GM18519 (cell line): ENCODE measurements around the gene PRAMEF15.
"Not testable (repeated sequence)": the region's sequence is repeated elsewhere in the genome, so short reads cannot be mapped to it uniquely, and the experiment has no call there.

Experiments
- ATAC-seq: cut with Tn5 transposase; IDR thresholded peaks from one replicate; pipeline ENCODE4 v1.9.1; 2021; ENCODE audit warnings: mild to moderate bottlenecking, moderate library complexity; ENCODE audit not compliant: unreplicated experiment, low FRiP score

The PRAMEF15 gene

DNA sequence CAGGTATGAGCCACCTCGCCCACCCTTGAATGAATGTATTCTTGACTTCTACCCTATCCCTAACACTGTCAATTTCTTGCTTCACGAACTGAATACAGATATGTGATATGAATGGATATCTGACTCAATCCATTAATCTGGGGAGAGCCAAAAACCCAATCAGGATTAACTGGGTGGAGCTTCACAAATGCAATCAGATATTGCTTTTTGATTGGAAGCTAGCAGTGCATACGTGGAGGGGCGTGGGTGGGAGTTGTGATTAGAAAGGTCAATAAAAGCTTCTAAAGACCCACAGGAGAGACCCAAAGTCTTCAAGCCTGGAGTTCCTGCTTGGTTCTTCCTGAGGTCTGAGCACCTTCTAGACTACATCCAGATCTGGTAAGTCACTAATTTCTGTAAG is at the start of gene PRAMEF15:
PRAMEF15 (plus strand) TSS at position 301 of the 400 bp plus-strand sequence. CDS start 2,827 bp downstream, outside the sequence.
- not testable (repeated sequence) for ATAC-seq

DNA sequence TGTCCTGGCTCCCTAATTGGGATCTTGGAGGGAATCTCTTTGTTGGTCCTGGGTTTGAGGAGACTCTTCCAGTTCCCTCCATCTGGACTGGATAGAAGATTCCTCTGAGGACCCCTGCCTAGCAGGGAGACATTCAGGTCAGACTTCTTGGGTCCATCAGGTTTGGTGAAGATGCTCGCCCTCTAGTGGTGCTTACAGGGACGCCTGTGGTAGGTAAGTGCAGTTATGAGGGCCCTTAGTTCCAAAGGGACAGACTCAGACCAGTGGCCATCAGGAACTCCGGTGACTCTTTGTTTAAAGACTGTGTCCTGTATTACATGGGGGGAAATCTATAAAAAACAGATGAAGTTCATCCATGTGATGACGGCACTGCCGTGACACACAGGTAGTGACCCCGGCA is 38.4 kb upstream of the PRAMEF15 start:
- not testable (repeated sequence) for ATAC-seq

DNA sequence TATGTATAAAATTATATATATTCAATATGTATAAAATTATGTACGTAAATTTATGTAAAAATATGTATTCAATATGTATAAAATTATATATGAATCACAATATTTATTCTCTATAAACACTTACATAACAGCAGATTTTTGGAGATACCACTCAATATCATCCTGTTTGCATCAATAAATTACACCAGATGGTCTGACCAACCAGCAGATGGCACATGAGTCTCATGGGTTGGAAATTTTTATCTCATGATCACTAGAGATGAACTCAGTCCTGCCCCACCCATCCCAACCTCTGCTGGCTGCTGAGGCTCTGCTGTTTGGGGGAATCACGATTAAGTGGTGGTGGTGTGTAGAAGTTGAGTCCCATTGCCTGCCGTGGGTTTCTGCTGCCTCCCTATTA is 35.8 kb upstream of the PRAMEF15 start:
- ATAC-seq = not testable (repeated sequence)

DNA sequence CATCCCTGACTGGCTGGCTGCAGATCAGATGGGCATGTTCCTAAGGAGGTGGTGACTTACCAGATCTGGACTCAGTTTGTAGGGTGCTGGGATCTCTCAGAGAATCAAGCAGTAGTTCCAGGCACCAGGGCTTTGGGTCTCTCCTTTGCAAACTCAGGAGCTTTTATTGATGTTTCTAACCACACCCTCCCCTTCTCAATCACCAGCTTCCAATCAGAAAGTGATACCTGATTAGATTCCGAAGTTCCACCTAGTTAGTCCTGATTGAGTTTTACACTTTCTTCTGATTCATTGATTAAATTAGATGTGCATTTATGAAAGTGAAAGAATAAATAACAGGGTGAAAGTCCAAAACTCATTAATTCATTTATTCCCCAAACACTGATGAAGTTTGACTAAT is 30.3 kb upstream of the PRAMEF15 start, which contains the start of gene PRAMEF8:
PRAMEF8 (minus strand) TSS at position 101 of the 400 bp plus-strand sequence. CDS start 1,046 bp downstream, outside the sequence.
- ATAC-seq = not testable (repeated sequence)

DNA sequence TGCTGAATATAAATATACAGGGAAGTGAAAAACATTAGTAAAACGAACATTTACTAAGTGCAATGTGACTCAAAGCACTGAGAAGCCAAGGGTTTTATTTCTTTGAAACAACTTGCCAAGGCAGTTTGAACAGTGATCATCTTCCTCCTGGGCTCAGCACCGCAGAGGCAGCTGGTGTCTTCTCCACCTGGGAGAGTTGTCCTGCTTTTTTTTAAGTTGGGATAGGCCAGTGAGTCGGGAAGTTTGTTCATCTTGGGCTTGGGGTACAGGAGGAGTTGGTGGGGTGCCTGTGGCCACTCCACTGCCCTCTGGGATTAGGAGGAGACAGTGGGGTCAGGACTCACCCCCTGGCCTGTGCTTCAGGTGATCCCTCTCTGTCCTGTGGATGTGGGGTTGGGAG is 26.4 kb upstream of the PRAMEF15 start:
- not testable (repeated sequence) for ATAC-seq

DNA sequence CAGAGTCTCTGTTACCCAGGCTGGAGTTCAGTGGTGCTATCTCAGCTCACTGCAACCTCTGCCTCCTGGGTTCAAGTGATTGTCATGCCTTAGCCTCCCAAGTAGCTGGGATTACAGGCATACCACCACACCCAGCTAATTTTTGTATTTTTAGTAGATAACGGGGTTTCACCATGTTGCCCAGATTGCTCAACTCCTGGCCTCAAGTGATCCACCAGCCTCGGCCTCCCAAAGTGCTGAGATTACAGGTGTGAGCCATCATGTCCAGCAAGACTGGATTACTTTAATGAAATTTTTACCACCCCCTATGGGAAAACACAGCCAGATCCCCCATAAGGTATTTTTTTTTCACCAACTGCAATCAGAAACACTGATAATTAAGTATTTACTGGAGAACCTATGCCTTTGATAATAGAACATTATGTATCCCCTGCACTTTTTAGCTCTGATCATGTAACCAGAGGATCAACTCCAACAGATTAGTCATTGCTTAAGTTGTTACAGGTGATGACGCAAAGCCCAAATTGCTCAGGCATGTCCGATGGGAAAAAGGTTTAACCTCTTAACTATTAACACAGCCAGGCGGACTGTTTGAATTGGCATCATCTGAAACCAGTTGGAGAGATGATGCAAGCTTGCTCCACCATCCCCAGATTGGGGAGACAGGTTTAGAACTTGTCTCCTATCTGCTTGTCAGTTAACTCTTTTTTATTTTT is 18.0 kb upstream of the PRAMEF15 start:
- not testable (repeated sequence) for ATAC-seq

DNA sequence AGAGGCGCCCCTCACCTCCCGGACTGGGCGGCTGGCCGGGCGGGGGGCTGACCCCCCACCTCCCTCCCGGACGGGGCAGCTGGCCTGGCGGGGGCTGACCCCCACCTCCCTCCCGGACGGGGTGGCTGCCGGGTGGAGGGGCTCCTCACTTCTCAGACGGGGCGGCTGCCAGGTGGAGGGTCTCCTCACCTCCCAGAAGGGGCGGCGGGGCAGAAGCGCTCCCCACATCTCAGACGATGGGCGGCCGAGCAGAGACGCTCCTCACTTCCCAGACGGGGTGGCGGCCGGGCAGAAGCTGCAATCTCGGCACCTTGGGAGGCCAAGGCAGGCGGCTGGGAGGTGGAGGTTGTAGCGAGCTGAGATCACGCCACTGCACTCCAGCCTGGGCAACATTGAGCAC is 16.7 kb upstream of the PRAMEF15 start:
- not testable (repeated sequence) for ATAC-seq

DNA sequence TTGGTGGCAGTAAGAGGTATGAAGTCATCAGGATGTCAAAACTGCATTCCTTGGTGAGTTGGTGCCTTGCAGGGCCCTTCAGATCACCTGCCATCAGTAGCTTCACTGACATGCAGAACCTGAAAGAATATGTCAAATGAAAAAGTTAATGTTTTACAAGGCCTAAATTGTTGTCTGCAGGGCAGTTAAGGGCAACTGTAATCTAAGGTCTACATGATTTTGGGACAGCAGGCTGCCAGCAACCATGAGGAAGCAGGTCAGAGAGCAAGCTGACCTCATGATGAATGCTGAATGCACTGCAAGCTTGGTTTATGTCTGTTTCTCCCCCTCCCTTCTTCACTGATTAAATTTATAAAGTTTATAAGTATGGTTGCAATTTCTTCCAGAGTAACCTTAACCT is 13.2 kb upstream of the PRAMEF15 start:
- not testable (repeated sequence) for ATAC-seq

DNA sequence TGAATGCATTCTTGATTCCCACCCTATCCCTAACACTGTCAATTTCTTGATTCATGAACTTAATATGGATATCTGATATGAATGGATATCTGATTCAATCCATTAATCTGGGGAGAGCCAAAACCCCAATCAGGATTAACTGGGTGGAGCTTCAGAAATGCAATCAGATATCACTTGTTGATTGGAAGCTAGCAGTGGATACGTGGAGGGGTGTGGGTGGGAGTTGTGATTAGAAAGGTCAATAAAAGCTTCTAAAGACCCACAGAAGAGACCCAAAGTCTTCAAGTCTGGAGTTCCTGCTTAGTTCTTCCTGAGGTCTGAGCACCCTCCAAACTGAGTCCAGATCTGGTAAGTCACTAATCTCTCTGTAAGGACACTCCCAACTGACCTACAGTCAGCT is 12.1 kb upstream of the PRAMEF15 start, which contains the start of gene PRAMEF33:
PRAMEF33 (plus strand) TSS at position 301 of the 400 bp plus-strand sequence. CDS start 2,416 bp downstream, outside the sequence.
- not testable (repeated sequence) for ATAC-seq

DNA sequence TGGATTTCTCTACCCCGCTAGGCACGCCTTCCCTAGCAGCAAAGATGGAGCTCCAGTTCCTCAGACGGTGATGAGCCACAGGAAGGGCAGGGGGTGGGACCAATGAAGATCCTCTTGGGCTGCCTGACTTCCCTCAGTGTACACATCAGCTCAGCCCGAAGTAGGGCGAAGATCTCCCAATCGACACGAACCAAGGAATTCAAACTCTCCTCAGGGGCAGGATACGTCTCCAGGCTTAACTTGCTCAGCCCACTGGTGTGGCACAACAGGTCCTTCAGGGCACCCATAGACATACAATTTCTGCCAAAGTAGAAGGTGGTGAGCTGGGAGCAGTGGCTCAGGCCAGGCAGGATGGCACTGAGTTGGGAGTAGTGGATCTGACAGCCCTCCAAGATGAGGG is 27.1 kb downstream of the PRAMEF15 start:
- not testable (repeated sequence) for ATAC-seq

DNA sequence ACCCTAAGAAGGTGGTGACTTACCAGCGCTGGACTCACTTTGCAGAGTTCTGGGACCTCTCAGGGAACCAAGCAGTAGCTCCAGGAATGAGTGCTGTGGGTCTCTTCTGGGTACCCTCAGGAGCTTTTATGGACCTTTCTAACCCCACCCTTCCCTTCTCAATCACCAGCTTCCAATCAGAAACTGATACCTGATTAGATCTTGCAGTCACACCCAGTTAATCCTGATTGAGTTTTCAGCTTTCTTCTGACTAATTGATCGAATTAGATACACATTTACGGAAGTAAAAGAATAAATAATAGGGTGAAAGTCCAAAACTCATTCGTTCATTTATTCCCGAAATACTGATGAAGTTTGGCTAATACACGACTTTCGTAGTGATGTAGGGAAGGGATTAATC is 31.7 kb downstream of the PRAMEF15 start, which contains the start of gene PRAMEF14:
PRAMEF14 (minus strand) TSS at position 101 of the 400 bp plus-strand sequence. CDS start 1,820 bp downstream, outside the sequence.
- ATAC-seq = not testable (repeated sequence)

DNA sequence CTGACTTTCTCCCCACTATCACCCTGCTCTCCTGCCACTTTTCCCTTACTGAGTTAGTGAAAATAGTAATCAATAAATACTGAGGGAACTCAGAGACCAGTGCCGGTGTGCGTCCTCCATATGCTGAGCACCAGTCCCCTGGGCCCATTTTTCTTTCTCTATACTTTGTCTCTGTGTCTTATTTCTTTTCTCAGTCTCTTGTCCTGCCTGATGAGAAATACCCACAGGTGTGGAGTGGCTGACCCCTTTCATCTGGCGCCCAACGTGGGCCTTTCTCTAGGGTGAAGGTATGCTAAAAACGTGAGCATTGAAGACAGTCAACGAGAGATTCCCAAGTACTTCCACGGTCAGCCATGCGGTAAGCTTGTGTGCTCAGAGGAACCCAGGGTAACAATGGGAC is 38.1 kb downstream of the PRAMEF15 start:
- ATAC-seq = not testable (repeated sequence)

DNA sequence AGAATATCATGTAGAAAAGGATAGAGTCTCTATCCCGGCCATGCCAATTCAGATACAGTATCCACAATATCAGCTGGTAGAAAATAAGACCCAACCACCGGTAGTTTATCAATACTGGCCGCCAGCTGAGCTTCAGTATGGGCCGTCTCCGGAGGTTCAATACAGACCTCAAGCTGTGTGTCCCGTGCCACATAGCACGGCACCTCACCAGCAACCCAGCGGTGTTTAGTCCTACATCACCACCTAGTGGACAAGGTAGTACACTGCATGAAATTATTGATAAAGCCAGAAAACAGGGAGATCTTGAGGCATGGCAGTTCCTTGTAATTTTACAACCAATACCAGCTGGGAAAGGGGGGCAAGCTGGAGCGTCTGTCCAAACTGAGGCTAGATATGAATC is 39.1 kb downstream of the PRAMEF15 start:
- ATAC-seq = not testable (repeated sequence)

DNA sequence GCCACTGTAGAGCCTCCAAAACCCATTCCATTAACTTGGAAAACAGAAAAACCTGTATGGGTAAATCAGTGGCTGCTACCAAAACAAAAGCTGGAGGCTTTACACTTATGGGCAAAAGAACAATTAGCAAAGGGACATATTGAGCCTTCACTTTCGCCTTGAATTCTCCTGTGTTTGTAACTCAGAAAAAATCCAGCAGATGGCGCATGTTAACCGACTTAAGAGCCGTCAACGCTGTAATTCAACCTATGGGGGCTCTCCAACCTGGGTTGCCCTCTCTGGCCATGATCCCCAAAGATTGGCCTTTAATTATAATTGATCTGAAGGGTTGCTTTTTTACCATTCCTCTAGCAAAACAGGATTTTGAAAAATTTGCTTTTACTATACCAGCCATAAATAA is 41.4 kb downstream of the PRAMEF15 start:
- not testable (repeated sequence) for ATAC-seq

DNA sequence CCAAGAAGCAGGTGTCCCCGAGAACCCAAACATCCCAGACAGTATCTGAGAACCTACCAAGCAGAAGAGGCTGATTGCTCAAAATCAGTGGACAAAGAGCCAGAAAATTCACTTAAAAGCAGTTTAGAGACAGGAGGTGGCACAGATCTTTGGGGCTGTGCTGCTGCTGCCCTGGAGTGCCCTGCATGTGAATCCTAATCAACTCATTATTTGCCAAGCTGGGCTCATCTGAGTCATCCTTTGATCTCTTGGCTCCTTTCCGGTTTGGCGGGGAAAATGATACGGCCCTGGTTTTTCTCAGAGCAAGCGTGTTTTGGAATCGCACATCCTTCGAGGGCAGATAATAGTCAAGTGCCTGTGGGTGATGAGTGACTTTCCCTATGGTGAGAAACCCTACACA is 47.0 kb downstream of the PRAMEF15 start:
- not testable (repeated sequence) for ATAC-seq

DNA sequence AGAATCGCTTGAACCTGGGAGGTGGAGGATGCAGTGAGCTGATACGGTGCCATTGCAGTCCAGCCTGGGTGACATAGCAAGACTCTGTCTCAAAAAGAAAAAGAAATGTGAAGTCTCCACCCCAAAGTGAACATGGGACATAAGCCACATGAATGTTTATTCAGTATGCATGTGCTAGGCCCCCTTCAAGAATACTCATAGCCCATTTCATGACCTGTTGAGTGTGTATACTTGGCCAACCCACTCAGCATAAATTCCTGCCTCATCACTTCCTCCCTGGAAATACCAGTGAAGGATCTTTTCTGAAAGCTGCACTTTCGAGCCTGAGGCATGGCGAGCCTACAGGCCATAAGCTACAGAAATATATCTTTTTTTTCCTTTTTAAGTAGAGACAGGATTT is 49.5 kb downstream of the PRAMEF15 start:
- not testable (repeated sequence) for ATAC-seq

DNA sequence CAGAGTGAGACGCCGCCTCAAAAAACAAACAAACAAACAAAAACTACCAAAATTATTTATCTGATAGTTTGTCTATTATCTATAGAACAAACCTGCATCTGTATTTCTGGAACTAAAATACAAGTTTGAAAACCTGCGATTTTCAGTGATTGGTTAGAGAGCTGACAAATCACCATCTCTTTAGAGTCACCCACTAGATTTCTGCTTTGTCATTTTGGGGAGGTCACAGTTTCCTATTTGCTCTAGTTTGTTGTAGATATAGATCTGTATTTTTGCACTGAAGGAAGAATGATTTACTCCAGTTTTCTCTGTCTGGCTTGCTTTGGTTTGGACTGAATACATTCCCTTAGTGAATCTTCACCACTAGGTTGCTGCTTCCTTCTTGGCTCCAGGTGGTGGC is 51.2 kb downstream of the PRAMEF15 start:
- not testable (repeated sequence) for ATAC-seq

DNA sequence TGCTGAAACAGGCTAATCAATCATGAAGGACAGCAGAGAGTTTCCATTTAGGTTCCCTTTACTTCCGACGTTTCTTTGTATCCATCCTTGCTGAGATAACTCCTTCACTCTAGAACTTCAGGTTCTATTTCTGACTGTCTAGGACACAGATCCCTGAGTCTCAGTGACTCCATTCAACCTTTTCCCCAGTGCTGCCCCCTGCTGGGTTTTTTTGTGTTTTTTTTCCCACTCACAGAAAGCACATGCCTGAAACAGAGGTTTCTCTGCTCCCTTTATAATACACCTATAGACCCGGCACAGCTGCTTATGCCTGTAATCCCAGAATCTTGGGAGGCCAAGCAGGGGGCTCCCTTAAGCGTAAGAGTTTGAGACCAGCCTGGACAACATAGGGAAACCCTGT is 53.2 kb downstream of the PRAMEF15 start:
- ATAC-seq = not testable (repeated sequence)
